MM.1S (cell line): Measurements from ENCODE around the gene MYL6B.

Experiments used
- DNase-seq: peaks from one replicate; pipeline ENCODE4 v3.0.0-alpha.2; 2015
- H2AFZ ChIP-seq: fragments of 300-600 bp; sonication (generic); 2 replicates; pipeline ENCODE4 v1.6.0; 2016; ENCODE audit warnings: antibody characterized with exemption, low read length
- H3F3A ChIP-seq: fragments of 300-600 bp; sonication (generic); 2 replicates; pipeline ENCODE4 v1.6.1; 2016; ENCODE audit warnings: mild to moderate bottlenecking, antibody characterized with exemption, low read length, moderate library complexity, mixed read lengths; ENCODE audit not compliant: insufficient read depth
- H3K27ac ChIP-seq: fragments of 300-600 bp; sonication (generic); 2 replicates; pipeline ENCODE4 v1.5.1; 2016; ENCODE audit warnings: mild to moderate bottlenecking, low read length
- H3K27me3 ChIP-seq: fragments of 300-600 bp; sonication (generic); replicated peaks from 2 replicates; pipeline ENCODE4 v1.6.0; 2016; ENCODE audit warnings: low read length; ENCODE audit not compliant: insufficient read depth
- H3K36me3 ChIP-seq: fragments of 300-600 bp; sonication (generic); replicated peaks from 2 replicates; pipeline ENCODE4 v1.6.1; 2016; ENCODE audit warnings: mild to moderate bottlenecking, low read length, mixed read lengths; ENCODE audit not compliant: insufficient read depth
- H3K4me1 ChIP-seq: fragments of 300-600 bp; sonication (generic); 2 replicates; pipeline ENCODE4 v1.6.1; 2016; ENCODE audit warnings: low read length, mixed read lengths
- H3K4me2 ChIP-seq: fragments of 300-600 bp; sonication (generic); 2 replicates; pipeline ENCODE4 v1.6.0; 2016; ENCODE audit warnings: low read depth, low read length
- H3K4me3 ChIP-seq: fragments of 300-600 bp; sonication (generic); 2 replicates; pipeline ENCODE4 v1.5.1; 2016; ENCODE audit warnings: low read length, mixed read lengths
- H3K79me2 ChIP-seq: fragments of 300-600 bp; sonication (generic); 2 replicates; pipeline ENCODE4 v1.6.1; 2016; ENCODE audit warnings: mixed run types, low read length, mixed read lengths
- H3K9ac ChIP-seq: fragments of 300-600 bp; sonication (generic); 2 replicates; pipeline ENCODE4 v1.6.1; 2016; ENCODE audit warnings: low read length, mixed read lengths
- H3K9me2 ChIP-seq: fragments of 300-600 bp; sonication (generic); replicated peaks from 2 replicates; pipeline ENCODE4 v1.6.1; 2016; ENCODE audit warnings: mild to moderate bottlenecking, low read length, mixed read lengths; ENCODE audit not compliant: insufficient read depth
- H3K9me3 ChIP-seq: fragments of 300-600 bp; sonication (generic); replicated peaks from 2 replicates; pipeline ENCODE4 v1.6.1; 2016; ENCODE audit warnings: mild to moderate bottlenecking, low read length, mixed read lengths; ENCODE audit not compliant: insufficient read depth
- H4K20me1 ChIP-seq: fragments of 300-600 bp; sonication (generic); 2 replicates; pipeline ENCODE4 v1.6.1; 2016; ENCODE audit warnings: mild to moderate bottlenecking, low read length, moderate library complexity, mixed read lengths; ENCODE audit not compliant: insufficient read depth
- EZH2 ChIP-seq: fragments of 300-600 bp; sonication (generic); optimal IDR thresholded peaks from 2 replicates; pipeline ENCODE3; 2017; ENCODE audit warnings: low read depth, mild to moderate bottlenecking, antibody characterized with exemption, low read length, mixed read lengths
- EZH2phosphoT487 ChIP-seq: fragments of 300-600 bp; sonication (generic); IDR thresholded peaks from 2 replicates; pipeline ENCODE4 v1.6.1; 2018; ENCODE audit warnings: antibody characterized with exemption, low read length
- TF ChIP-seq, protein P1 (sequence below): fragments of 300-600 bp; sonication (generic); IDR thresholded peaks from 2 replicates; pipeline ENCODE4 v1.5.1; 2016; ENCODE audit warnings: antibody characterized with exemption, low read length, mixed read lengths

Gene MYL6B

DNA sequence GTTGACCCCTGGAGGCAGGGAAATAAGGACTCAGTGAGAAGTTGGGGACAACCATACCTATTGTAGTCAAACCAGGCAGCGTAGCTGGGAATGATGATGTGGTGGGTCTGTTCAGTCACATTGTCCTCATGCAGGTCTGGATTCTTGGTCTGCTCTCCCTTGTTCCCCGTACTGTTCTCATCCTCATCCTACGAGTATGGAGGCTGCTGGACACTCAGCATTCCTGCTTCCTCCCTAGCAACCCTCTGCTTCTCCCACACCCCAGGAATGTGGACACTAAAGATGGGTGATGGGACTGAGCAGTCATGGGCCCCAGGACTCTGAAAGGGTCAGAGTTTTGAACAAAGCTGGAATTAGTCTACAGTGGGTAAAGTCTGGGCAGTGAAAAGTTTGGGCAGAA, 26.0 kb downstream of the MYL6B start:
- Histone ChIP-seq H3K9me3 (no peaks in the 10 kb centered on the region), H3K36me3 (peaks cover 11% of the 10 kb centered on the region; the same call in 1 of the 2 replicates)

DNA sequence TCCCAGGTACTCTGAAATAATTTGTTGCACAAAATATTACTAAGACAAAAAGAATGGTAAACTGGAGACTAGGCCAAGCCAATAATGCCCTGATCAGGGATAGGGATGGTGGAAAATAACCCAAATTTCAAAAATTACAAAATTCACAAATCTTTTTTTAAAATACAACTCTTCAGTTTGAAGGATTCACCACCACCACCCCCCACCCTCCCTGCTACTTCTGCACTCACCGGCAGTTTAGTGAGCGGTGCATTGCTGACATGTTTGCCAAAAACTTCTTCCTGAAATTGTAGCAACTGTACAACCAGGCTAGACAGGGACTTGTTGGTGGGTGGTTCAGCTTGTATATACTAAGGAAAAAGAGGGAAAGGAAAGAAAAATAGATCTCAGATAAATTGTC, 34.6 kb downstream of the MYL6B start:
- TF ChIP-seq EZH2 (no peak), EZH2phosphoT487 (no peak)
- TF ChIP-seq, protein P1, sequence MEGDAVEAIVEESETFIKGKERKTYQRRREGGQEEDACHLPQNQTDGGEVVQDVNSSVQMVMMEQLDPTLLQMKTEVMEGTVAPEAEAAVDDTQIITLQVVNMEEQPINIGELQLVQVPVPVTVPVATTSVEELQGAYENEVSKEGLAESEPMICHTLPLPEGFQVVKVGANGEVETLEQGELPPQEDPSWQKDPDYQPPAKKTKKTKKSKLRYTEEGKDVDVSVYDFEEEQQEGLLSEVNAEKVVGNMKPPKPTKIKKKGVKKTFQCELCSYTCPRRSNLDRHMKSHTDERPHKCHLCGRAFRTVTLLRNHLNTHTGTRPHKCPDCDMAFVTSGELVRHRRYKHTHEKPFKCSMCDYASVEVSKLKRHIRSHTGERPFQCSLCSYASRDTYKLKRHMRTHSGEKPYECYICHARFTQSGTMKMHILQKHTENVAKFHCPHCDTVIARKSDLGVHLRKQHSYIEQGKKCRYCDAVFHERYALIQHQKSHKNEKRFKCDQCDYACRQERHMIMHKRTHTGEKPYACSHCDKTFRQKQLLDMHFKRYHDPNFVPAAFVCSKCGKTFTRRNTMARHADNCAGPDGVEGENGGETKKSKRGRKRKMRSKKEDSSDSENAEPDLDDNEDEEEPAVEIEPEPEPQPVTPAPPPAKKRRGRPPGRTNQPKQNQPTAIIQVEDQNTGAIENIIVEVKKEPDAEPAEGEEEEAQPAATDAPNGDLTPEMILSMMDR: no peak
- no peaks in the 10 kb centered on the region for H3K27me3 ChIP-seq
- H3K27ac ChIP-seq: no peak overlapping the region
- peaks cover 14% of the 10 kb centered on the region for H3F3A ChIP-seq
- H4K20me1 ChIP-seq: no peaks in the 10 kb centered on the region
- DNase-seq: no peak
- 0 out of 2 replicates have a peak, but pooled peaks cover 11% of the 10 kb centered on the region for H3K36me3 ChIP-seq
- no peaks in the 10 kb centered on the region for H3K9me2 ChIP-seq
- H3K9ac ChIP-seq: no peak overlapping the region
- H3K4me3 ChIP-seq: no peak overlapping the region
- H3K4me1 ChIP-seq: peaks cover 23% of the 10 kb centered on the region
- peaks cover 47% of the 10 kb centered on the region for H3K79me2 ChIP-seq
- no peak overlapping the region for H2AFZ ChIP-seq
- no peaks in the 10 kb centered on the region for H3K9me3 ChIP-seq
- peak overlapping the region; percentile 79; the same call in 1 of the 2 replicates for H3K4me2 ChIP-seq

More for the DNA sequence above, 26.0 kb downstream of the MYL6B start:
- Histone ChIP-seq H3K9ac (no peak overlapping the region), H3K27me3 (no peaks in the 10 kb centered on the region), H3F3A (no peaks in the 10 kb centered on the region), H3K27ac (no peak overlapping the region), H2AFZ (no peak overlapping the region), H3K4me3 (no peak overlapping the region), H3K9me2 (no peaks in the 10 kb centered on the region), H3K4me2 (no peak overlapping the region), H3K4me1 (no peaks in the 10 kb centered on the region), H4K20me1 (no peaks in the 10 kb centered on the region), H3K79me2 (no peaks in the 10 kb centered on the region)
- no peak for DNase-seq
- TF ChIP-seq EZH2: no peak

DNA sequence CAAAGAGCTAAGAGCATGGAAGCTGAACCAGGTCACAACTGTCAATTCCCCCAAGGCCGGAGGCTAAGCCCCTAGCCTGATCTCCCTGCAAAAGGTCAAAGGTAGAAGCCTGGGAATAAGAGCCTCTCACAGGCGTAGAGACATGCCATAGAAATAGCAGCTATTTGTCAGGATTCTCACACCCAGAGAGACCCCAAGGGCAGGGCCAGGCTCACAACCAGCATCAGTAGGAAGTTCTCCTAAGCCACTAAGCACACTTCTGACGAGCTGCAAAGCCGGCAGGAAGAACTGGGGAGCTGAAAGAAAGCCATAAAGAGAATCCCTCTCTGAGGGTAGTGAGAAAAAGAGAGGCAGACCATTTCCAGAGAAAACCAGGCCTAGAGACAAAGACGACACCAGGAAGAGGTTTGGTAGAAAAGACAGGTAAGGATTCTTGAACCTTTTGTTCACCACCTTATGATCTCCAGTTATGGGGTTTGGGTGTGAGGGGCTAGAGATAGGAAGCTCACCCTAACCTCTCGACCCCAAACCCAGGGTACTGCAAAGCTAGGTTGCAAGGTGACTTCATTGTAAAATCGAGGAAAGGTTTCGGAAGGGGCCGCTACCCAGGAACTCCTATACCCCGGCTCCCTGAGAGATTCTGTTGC, 35.9 kb downstream of the MYL6B start:
- Histone ChIP-seq H3K27me3 (no peaks in the 10 kb centered on the region), H3K4me3 (peak overlapping the region; percentile 91), H3K4me2 (peak overlapping the region; percentile 79), H3K9ac (peak overlapping the region; percentile 63), H2AFZ (no peak overlapping the region), H3F3A (peaks cover 14% of the 10 kb centered on the region), H3K79me2 (peaks cover 47% of the 10 kb centered on the region), H4K20me1 (no peaks in the 10 kb centered on the region), H3K36me3 (0 out of 2 replicates have a peak, but pooled peaks cover 11% of the 10 kb centered on the region), H3K9me3 (no peaks in the 10 kb centered on the region), H3K4me1 (peaks cover 25% of the 10 kb centered on the region), H3K9me2 (no peaks in the 10 kb centered on the region), H3K27ac (no peak overlapping the region)
- no peak for TF ChIP-seq EZH2
- no peak for TF ChIP-seq EZH2phosphoT487
- TF ChIP-seq, protein P1: no peak
- no peak for DNase-seq

DNA sequence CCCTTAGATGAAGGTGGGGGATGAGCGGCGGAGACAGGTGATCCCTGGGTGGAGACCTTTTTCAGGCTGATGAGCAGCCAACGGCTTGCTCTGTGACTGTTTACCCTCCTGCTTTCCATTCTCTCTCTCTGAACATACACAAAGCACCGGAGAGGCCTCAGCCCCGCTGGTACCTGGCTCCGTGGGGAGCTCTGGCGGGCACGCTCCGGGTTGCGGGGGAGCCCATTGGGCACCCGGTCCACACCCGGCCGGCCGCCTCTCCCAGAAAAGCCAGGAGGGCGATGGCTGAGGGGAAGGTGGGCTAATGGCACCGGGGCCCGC, 36.4 kb downstream of the MYL6B start:
- no peaks in the 10 kb centered on the region for H3K27me3 ChIP-seq
- H3F3A ChIP-seq: peaks cover 14% of the 10 kb centered on the region
- H3K9me3 ChIP-seq: no peaks in the 10 kb centered on the region
- no peaks in the 10 kb centered on the region for H4K20me1 ChIP-seq
- H3K4me2 ChIP-seq: peak overlapping the region; percentile 79
- peak overlapping the region; percentile 63 for H3K9ac ChIP-seq
- no peak for DNase-seq
- H3K36me3 ChIP-seq: 0 out of 2 replicates have a peak, but pooled peaks cover 9% of the 10 kb centered on the region
- peaks cover 44% of the 10 kb centered on the region for H3K79me2 ChIP-seq
- no peak overlapping the region for H3K27ac ChIP-seq
- H3K4me1 ChIP-seq: peaks cover 27% of the 10 kb centered on the region
- H3K4me3 ChIP-seq: peak overlapping the region; percentile 91
- TF ChIP-seq, protein P1: no peak
- no peak for TF ChIP-seq EZH2
- no peak for TF ChIP-seq EZH2phosphoT487
- peak overlapping the region; percentile 74 for H2AFZ ChIP-seq
- H3K9me2 ChIP-seq: no peaks in the 10 kb centered on the region
